ENCODE data around the gene RUSC2. TPM values are rescaled to one million over a fixed set of nuclear protein-coding genes. Genes with fewer than 3 reads are reported as not detected.

The RUSC2 gene
- total and polyA plus RNA-seq, 10 of the 15 experiments (the other 5 are each of a cell fraction or from before 2014, with no cell fraction given) = not detected

GRCh38 chr9:35448496-35448895, 41.4 kb upstream of the RUSC2 start:
- TF ChIP-seq CEBPB (IDR thresholded peaks at IDR 0.05; ENCODE audit: borderline replicate concordance in 1 of 2, low read depth in 2 of 2, low read length in 2 of 2) = no peak
- no peak for TF ChIP-seq YY1 (IDR thresholded peaks at IDR 0.05; ENCODE audit: low read depth, low read length)
- no peak for TF ChIP-seq NFIC (IDR thresholded peaks at IDR 0.05; ENCODE audit: low read depth, low read length)
- no peak for TF ChIP-seq POLR2AphosphoS5 (IDR thresholded peaks at IDR 0.05; ENCODE audit: low read length)
- no peak for TF ChIP-seq POU2F2 (IDR thresholded peaks at IDR 0.05; ENCODE audit: borderline replicate concordance, low read depth, low read length)
- TF ChIP-seq CREB1 (IDR thresholded peaks at IDR 0.05; ENCODE audit: low read depth) = no peak
- no peak for TF ChIP-seq ELK1 (IDR thresholded peaks at IDR 0.05; ENCODE audit: low read depth, low read length)
- TF ChIP-seq BCL3 (IDR thresholded peaks at IDR 0.05; ENCODE audit: borderline replicate concordance, insufficient read depth, low read depth, low read length, poor library complexity, severe bottlenecking) = no peak
- TF ChIP-seq NFYA (IDR thresholded peaks at IDR 0.05; ENCODE audit: borderline replicate concordance, low read depth, low read length) = no peak
- POLR2A ChIA-PET = no interaction called here
- no peaks in the 10 kb centered on the region; the same call in 2 of the 3 replicates for H3K9me3 ChIP-seq (replicated peaks; ENCODE audit: control insufficient read depth, insufficient read depth, low read length)
- intact Hi-C loops (cut with micrococcal nuclease; ENCODE audit: unreplicated experiment) (no loop called here), in situ Hi-C loops (cut with MboI) (no loop called here)
- ATAC-seq (no peak), DNase-seq (ENCODE audit: low read depth, low spot score) (no peak), FAIRE-seq (no peak)
- H3K9ac ChIP-seq (ENCODE audit: control insufficient read depth, insufficient read depth, low read length) = no peak overlapping the region
- no peaks in the 10 kb centered on the region for H3K79me2 ChIP-seq (ENCODE audit: control insufficient read depth, insufficient read depth, low read length)
- no peaks in the 10 kb centered on the region for H3K4me1 ChIP-seq (ENCODE audit: control insufficient read depth, insufficient read depth, low read length)
- H3K27ac ChIP-seq (ENCODE audit: control insufficient read depth, insufficient read depth) = no peak overlapping the region
- no peak overlapping the region for H3K4me2 ChIP-seq (ENCODE audit: control insufficient read depth, insufficient read depth)
- no TSS peak for BruUV-seq (replicated peaks)
- CTCF ChIA-PET = interaction anchor here (1.4 kb wide), 1 partner anchor 23 kb away, joined by 3 read pairs; no protein-coding TSS in a partner anchor
- no peaks in the 10 kb centered on the region for H3K27me3 ChIP-seq (replicated peaks in 1 of 2; ENCODE audit: control insufficient read depth in 2 of 2, insufficient read depth in 2 of 2, low read length in 1 of 2)
- H3K36me3 ChIP-seq (ENCODE audit: control insufficient read depth in 2 of 2, insufficient read depth in 2 of 2, low read length in 1 of 2) = no peaks in the 10 kb centered on the region
- 0% methylated on average over 1 of the region's 1 CpG for WGBS (ENCODE audit: insufficient coverage, insufficient replicate concordance, low lambda C conversion rate, missing lambda C conversion rate)
- RAD21 ChIA-PET (ENCODE audit: unreplicated experiment) = no interaction called here
- H3K4me3 ChIP-seq = no peak overlapping the region
- H4K20me1 ChIP-seq (ENCODE audit: control insufficient read depth, insufficient read depth) = no peaks in the 10 kb centered on the region
- no peak overlapping the region for H2AFZ ChIP-seq (ENCODE audit: control insufficient read depth, low read depth, low read length)
- SMC1A ChIA-PET (ENCODE audit: uncharacterized antibody, unreplicated experiment) = interaction anchor here (0.6 kb wide), 1 partner anchor 475 kb away, joined by 3 read pairs; no protein-coding TSS in a partner anchor
